ENCODE data around the gene SAT2.

The SAT2 gene

GRCh38 chr17:7582396-7583252 is 45.0 kb downstream of the SAT2 start:
- H4K8ac ChIP-seq (ENCODE audit: low read length) = peak overlapping the region; percentile 98
- H3K79me1 ChIP-seq (replicated peaks; ENCODE audit: low read length, poor library complexity, severe bottlenecking) = peaks cover 19% of the 10 kb centered on the region
- peak overlapping the region; percentile 11 for H2AK5ac ChIP-seq (ENCODE audit: low read length, severe bottlenecking)
- peak overlapping the region; percentile 96 for H4K91ac ChIP-seq (ENCODE audit: low read length)
- H3K4ac ChIP-seq (ENCODE audit: low read depth in 1 of 2, low read length in 2 of 2) = peak overlapping the region; percentile 96 to 97
- peak overlapping the region; percentile 90 for H2BK120ac ChIP-seq (ENCODE audit: low read depth, low read length)
- no peaks in the 10 kb centered on the region for H3K9me3 ChIP-seq (ENCODE audit: control insufficient read depth, low read length)
- H3K27me3 ChIP-seq (ENCODE audit: control insufficient read depth in 1 of 2, insufficient read depth in 1 of 2, low read length in 2 of 2) = no peaks in the 10 kb centered on the region
- WGBS = 94% methylated on average over 36 of the region's 36 CpGs
- peak overlapping the region; percentile 93 for H2BK15ac ChIP-seq (ENCODE audit: low read depth, poor library complexity, severe bottlenecking)
- H3K4me3 ChIP-seq (ENCODE audit: insufficient read depth in 1 of 2, low read depth in 1 of 2, low read length in 2 of 2) = peak overlapping the region; percentile 37 to 89
- peak overlapping the region; percentile 2 for H3K4me2 ChIP-seq (ENCODE audit: low read length, poor library complexity, severe bottlenecking)
- peaks cover 40 to 71% of the 10 kb centered on the region in 2 experiments for H3K36me3 ChIP-seq (ENCODE audit: control insufficient read depth in 1 of 2, insufficient read depth in 2 of 2, low read depth in 1 of 2, low read length in 2 of 2)
- H2BK5ac ChIP-seq (ENCODE audit: low read depth, low read length, poor library complexity, severe bottlenecking) = no peak overlapping the region
- no peak overlapping the region for H3K14ac ChIP-seq (ENCODE audit: low read length in 2 of 2)
- DNase-seq = no peak
- H2BK12ac ChIP-seq (ENCODE audit: low read length in 2 of 2) = peak overlapping the region; percentile 28 to 74
- peak overlapping the region; percentile 74 to 97 for H3K18ac ChIP-seq (ENCODE audit: low read depth in 1 of 2, low read length in 2 of 2)
- no peak overlapping the region for H3K27ac ChIP-seq (ENCODE audit: low read length, poor library complexity, severe bottlenecking)
- H3K4me1 ChIP-seq (ENCODE audit: control insufficient read depth, insufficient read depth, low read depth, low read length) = peaks cover 30% of the 10 kb centered on the region
- peak overlapping the region; percentile 95 for H3K9ac ChIP-seq (ENCODE audit: low read length)
- H2AFZ ChIP-seq (ENCODE audit: low read depth, low read length) = no peak overlapping the region
- peak overlapping the region in 1 of 2 experiments; percentile 66 for H3K23ac ChIP-seq (ENCODE audit: low read length in 2 of 2)

- Histone ChIP-seq H3K4me1 (ENCODE audit: control insufficient read depth, insufficient read depth, low read depth, low read length) (peaks cover 26% of the 10 kb centered on the region), H3K18ac (ENCODE audit: low read depth in 1 of 2, low read length in 2 of 2) (no peak overlapping the region), H4K91ac (ENCODE audit: low read length) (peak overlapping the region; percentile 43), H3K79me1 (replicated peaks; ENCODE audit: low read length, poor library complexity, severe bottlenecking) (peaks cover 14% of the 10 kb centered on the region), H3K14ac (ENCODE audit: low read length in 2 of 2) (no peak overlapping the region), H3K23ac (ENCODE audit: low read length in 2 of 2) (no peak overlapping the region), H3K9ac (ENCODE audit: low read length) (peak overlapping the region; percentile 89), H3K36me3 (ENCODE audit: control insufficient read depth in 1 of 2, insufficient read depth in 2 of 2, low read depth in 1 of 2, low read length in 2 of 2) (peaks cover 45 to 75% of the 10 kb centered on the region in 2 experiments), H2BK12ac (ENCODE audit: low read length in 2 of 2) (peak overlapping the region; percentile 11 to 15), H3K9me3 (ENCODE audit: control insufficient read depth, low read length) (no peaks in the 10 kb centered on the region), H3K27me3 (ENCODE audit: control insufficient read depth in 1 of 2, insufficient read depth in 1 of 2, low read length in 2 of 2) (no peaks in the 10 kb centered on the region), H4K8ac (ENCODE audit: low read length) (peak overlapping the region; percentile 66), H2AFZ (ENCODE audit: low read depth, low read length) (no peak overlapping the region), H2AK5ac (ENCODE audit: low read length, severe bottlenecking) (no peak overlapping the region), H3K4me2 (ENCODE audit: low read length, poor library complexity, severe bottlenecking) (no peak overlapping the region), H2BK5ac (ENCODE audit: low read depth, low read length, poor library complexity, severe bottlenecking) (no peak overlapping the region), H3K27ac (ENCODE audit: low read length, poor library complexity, severe bottlenecking) (no peak overlapping the region), H3K4me3 (ENCODE audit: insufficient read depth in 1 of 2, low read depth in 1 of 2, low read length in 2 of 2) (peak overlapping the region in 1 of 2 experiments; percentile 80), H3K4ac (ENCODE audit: low read depth in 1 of 2, low read length in 2 of 2) (no peak overlapping the region), H2BK120ac (ENCODE audit: low read depth, low read length) (no peak overlapping the region), H2BK15ac (ENCODE audit: low read depth, poor library complexity, severe bottlenecking) (no peak overlapping the region)
- DNase-seq = no peak
- 94% methylated on average over 23 of the region's 23 CpGs for WGBS
These were observed 46.7 kb downstream of the SAT2 start for GRCh38 chr17:7580604-7581575.

- Histone ChIP-seq H2AK5ac (ENCODE audit: low read length, severe bottlenecking) (no peak overlapping the region), H2AFZ (ENCODE audit: low read depth, low read length) (no peak overlapping the region), H3K9me3 (ENCODE audit: control insufficient read depth, low read length) (no peaks in the 10 kb centered on the region), H3K4me1 (ENCODE audit: control insufficient read depth, insufficient read depth, low read depth, low read length) (peaks cover 32% of the 10 kb centered on the region), H2BK5ac (ENCODE audit: low read depth, low read length, poor library complexity, severe bottlenecking) (no peak overlapping the region), H3K79me1 (replicated peaks; ENCODE audit: low read length, poor library complexity, severe bottlenecking) (peaks cover 11% of the 10 kb centered on the region), H3K14ac (ENCODE audit: low read length in 2 of 2) (peak overlapping the region in 1 of 2 experiments; percentile 84), H2BK120ac (ENCODE audit: low read depth, low read length) (peak overlapping the region; percentile 55), H3K36me3 (ENCODE audit: control insufficient read depth in 1 of 2, insufficient read depth in 2 of 2, low read depth in 1 of 2, low read length in 2 of 2) (peaks cover 49 to 76% of the 10 kb centered on the region in 2 experiments), H3K4me3 (ENCODE audit: insufficient read depth in 1 of 2, low read depth in 1 of 2, low read length in 2 of 2) (peak overlapping the region in 1 of 2 experiments; percentile 80), H2BK15ac (ENCODE audit: low read depth, poor library complexity, severe bottlenecking) (peak overlapping the region; percentile 87), H3K18ac (ENCODE audit: low read depth in 1 of 2, low read length in 2 of 2) (peak overlapping the region; percentile 23 to 62), H4K91ac (ENCODE audit: low read length) (peak overlapping the region; percentile 92), H2BK12ac (ENCODE audit: low read length in 2 of 2) (peak overlapping the region; percentile 19 to 82), H3K4me2 (ENCODE audit: low read length, poor library complexity, severe bottlenecking) (no peak overlapping the region), H3K4ac (ENCODE audit: low read depth in 1 of 2, low read length in 2 of 2) (peak overlapping the region; percentile 6 to 79), H3K9ac (ENCODE audit: low read length) (peak overlapping the region; percentile 89), H4K8ac (ENCODE audit: low read length) (peak overlapping the region; percentile 88), H3K23ac (ENCODE audit: low read length in 2 of 2) (no peak overlapping the region), H3K27me3 (ENCODE audit: control insufficient read depth in 1 of 2, insufficient read depth in 1 of 2, low read length in 2 of 2) (no peaks in the 10 kb centered on the region), H3K27ac (ENCODE audit: low read length, poor library complexity, severe bottlenecking) (peak overlapping the region; percentile 59)
- DNase-seq = no peak
- 95% methylated on average over 10 of the region's 12 CpGs for WGBS
These were observed 47.6 kb downstream of the SAT2 start for GRCh38 chr17:7579834-7580603.

Data from mesenchymal stem cell (in vitro differentiated cells and primary cell).